Measurements from ENCODE around the gene SNAPC1.

GRCh38 chr14:61737915-61738314 is 24.3 kb upstream of the SNAPC1 start:
- TF ChIP-seq CTCF (conservative IDR thresholded peaks at IDR 0.05; ENCODE audit: low read depth, low read length) (no peak), EZH2 (IDR thresholded peaks at IDR 0.05; ENCODE audit: borderline replicate concordance, low read depth, low read length, poor library complexity, severe bottlenecking) (no peak)

Measured in A673 (cell line).